HEK293T (cell line): ENCODE data around the gene AP5B1.

Experiments
- CTCF ChIA-PET: fragments of 350-600 bp; formaldehyde crosslinking; extraction: SDS; loops from one replicate; lab custom pipeline; 2021; ENCODE audit warnings: antibody characterized with exemption, inconsistent platforms; lab: Yijun Ruan, JAX
- POLR2A ChIA-PET: fragments of 350-600 bp; formaldehyde crosslinking; extraction: SDS; loops from one replicate; lab custom pipeline; 2020; ENCODE audit warnings: antibody characterized with exemption, inconsistent platforms; lab: Yijun Ruan, JAX
- DNase-seq: peaks from one replicate; pipeline ENCODE4 v3.0.0; 2012; ENCODE audit warnings: mixed read lengths; ENCODE audit errors: extremely low spot score
- ARNT ChIP-seq: fragments of 450-650 bp; IDR thresholded peaks from 2 replicates; pipeline ENCODE4 v1.6.1; 2017; ENCODE audit warnings: mild to moderate bottlenecking
- BHLHE40 ChIP-seq: fragments of 450-650 bp; IDR thresholded peaks from 2 replicates; pipeline ENCODE4 v1.6.1; 2016; ENCODE audit warnings: mild to moderate bottlenecking, moderate library complexity, borderline replicate concordance
- CTBP1 ChIP-seq: fragments of 450-650 bp; IDR thresholded peaks from 2 replicates; pipeline ENCODE4 v1.6.1; 2016; ENCODE audit warnings: borderline replicate concordance
- ELF4 ChIP-seq: fragments of 450-650 bp; IDR thresholded peaks from 2 replicates; pipeline ENCODE4 v1.6.1; 2017; ENCODE audit warnings: antibody characterized with exemption
- FOXA1 ChIP-seq: fragments of 450-650 bp; IDR thresholded peaks from 2 replicates; pipeline ENCODE4 v1.6.1; 2016; ENCODE audit warnings: mild to moderate bottlenecking
- FOXK2 ChIP-seq: fragments of 450-650 bp; IDR thresholded peaks from 2 replicates; pipeline ENCODE4 v1.6.1; 2016; ENCODE audit warnings: mild to moderate bottlenecking
- FOXM1 ChIP-seq: fragments of 450-650 bp; IDR thresholded peaks from 2 replicates; pipeline ENCODE4 v1.6.1; 2017; ENCODE audit warnings: mild to moderate bottlenecking, borderline replicate concordance
- HDGF ChIP-seq: fragments of 450-650 bp; IDR thresholded peaks from 2 replicates; pipeline ENCODE4 v1.6.1; 2017; ENCODE audit warnings: antibody characterized with exemption, borderline replicate concordance
- L3MBTL2 ChIP-seq: fragments of 450-650 bp; conservative IDR thresholded peaks from 2 replicates; pipeline ENCODE4 v1.6.1; 2016; ENCODE audit warnings: mild to moderate bottlenecking
- NFRKB ChIP-seq: fragments of 450-650 bp; IDR thresholded peaks from 2 replicates; pipeline ENCODE4 v1.6.1; 2016; ENCODE audit warnings: mild to moderate bottlenecking, moderate library complexity
- SP1 ChIP-seq: fragments of 450-650 bp; IDR thresholded peaks from 2 replicates; pipeline ENCODE4 v1.6.1; 2017
- SUZ12 ChIP-seq: fragments of 450-650 bp; IDR thresholded peaks from 2 replicates; pipeline ENCODE4 v1.6.1; 2016; ENCODE audit warnings: mild to moderate bottlenecking
- TARDBP ChIP-seq: fragments of 450-650 bp; IDR thresholded peaks from 2 replicates; pipeline ENCODE4 v1.6.1; 2016
- ZNF384 ChIP-seq: fragments of 450-650 bp; IDR thresholded peaks from 2 replicates; pipeline ENCODE4 v1.6.1; 2016
- TF ChIP-seq, protein P1 (sequence below): fragments of 450-650 bp; IDR thresholded peaks from 2 replicates; pipeline ENCODE4 v1.6.1; 2016

AP5B1 gene

DNA sequence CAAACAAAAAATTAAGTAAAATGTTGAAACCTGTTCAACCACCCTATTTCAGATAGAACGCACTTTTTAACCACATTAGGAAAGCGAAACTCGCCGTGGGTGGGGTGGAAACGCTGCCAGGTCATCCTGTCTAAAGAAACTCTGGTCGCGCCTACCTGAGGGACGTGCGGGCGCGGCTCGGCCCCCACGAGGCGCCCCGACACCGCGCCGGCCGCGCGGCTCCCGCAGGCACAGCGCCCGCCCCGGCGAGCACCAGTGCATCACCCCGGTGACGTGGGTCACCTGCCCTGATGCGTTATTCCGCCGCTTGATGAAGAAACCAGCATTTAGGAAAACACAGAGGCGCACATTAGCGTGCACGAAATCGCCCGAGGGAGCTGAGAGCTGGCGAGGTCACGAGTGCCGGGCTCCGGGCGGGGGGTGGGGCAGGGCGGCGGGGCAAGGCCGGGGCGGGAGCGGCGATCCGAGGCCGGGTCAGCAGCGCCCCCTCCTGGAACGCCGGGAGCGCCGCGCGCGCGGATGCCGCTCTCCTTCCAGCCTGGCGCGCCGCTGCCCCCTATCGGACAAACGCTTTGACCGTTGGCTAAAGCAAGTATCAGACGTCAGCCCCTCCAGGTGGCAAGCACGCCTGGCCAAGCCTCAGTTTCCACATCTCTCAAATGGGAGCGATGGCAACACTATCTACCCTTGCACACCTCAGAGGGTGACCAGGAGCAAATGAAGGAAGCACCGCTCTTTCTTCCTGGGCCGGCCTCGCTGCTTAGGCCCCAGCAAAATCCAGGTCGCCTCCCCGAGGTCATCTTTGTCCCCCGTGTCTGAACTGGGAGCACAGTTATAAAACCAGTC, 37.3 kb upstream of the AP5B1 start:
- ChIA-PET POLR2A (interaction anchor here (0.6 to 3.4 kb wide), 9 partner anchors 11 to 136 kb away, joined by 3 to 27 read pairs (median 4); partner anchors contain the start of genes CCDC85B, KAT5 and RNASEH2C), CTCF (interaction anchor here (0.5 to 3.7 kb wide), 9 partner anchors 9 to 106 kb away, joined by 3 to 15 read pairs (median 4); partner anchors contain the start of genes AP5B1, KAT5 and MUS81)
- peak; percentile 96 for DNase-seq
- TF ChIP-seq FOXM1, result peak; percentile 67; the same call in 1 of the 2 replicates
- no peak for TF ChIP-seq SP1
- no peak for TF ChIP-seq L3MBTL2
- TF ChIP-seq ARNT, result peak; percentile 53; the same call in 1 of the 2 replicates
- no peak for TF ChIP-seq FOXA1

DNA sequence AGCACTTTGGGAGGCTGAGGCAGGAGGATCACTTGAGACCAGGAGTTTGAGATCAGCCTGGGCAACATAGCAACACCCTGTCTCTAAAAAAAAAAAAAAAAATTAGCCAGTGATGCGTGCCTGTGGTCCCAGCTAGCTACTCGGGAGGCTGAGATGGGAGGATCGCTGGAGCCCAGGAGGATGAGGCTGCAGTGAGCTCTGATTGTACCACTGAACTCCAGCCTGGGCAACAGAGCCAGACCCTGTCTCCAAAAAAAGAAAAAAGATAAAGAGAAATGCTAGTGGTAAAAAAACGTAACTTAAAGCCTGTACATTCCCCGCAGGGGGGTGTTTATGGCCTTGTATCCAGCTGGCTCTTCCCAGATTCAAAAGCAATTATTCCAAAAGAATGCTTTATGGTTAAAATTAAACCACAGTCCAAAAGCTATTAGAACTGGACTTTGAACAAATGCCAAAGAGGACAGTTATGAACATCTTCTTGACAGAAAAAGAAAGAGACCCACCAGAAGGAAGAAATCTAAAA, 36.6 kb upstream of the AP5B1 start:
- POLR2A ChIA-PET, result interaction anchor here (0.6 to 3.4 kb wide), 7 partner anchors 29 to 137 kb away, joined by 3 to 27 read pairs (median 4); partner anchors contain the start of genes KAT5 and RNASEH2C

DNA sequence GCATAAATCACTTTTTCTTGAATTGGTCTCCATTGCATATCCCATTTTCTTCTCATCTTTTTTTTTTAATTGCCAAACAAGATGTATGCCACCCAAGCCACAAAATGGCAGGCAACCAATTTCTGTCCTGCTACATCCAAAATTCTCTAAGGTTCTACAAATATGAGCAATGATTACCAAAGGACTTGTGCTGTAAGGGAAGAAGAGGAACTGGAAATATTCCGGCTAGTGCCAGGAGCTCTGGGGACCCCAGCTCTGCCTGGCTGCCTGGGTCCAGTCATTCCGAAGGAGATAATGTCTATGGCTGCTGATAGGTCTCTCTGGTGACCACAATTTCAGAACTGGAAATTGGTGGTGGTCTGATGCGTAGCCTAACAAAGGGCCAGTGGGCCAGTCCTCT, 35.9 kb upstream of the AP5B1 start:
- ChIA-PET CTCF (interaction anchor here (1.0 to 3.7 kb wide), 4 partner anchors 36 to 105 kb away, joined by 4 to 15 read pairs (median 4); partner anchors contain the start of genes AP5B1, KAT5 and MUS81), POLR2A (interaction anchor here (1.0 to 3.4 kb wide), 5 partner anchors 37 to 105 kb away, joined by 4 to 27 read pairs (median 8); partner anchors contain the start of genes KAT5 and RNASEH2C)
- TF ChIP-seq ZNF384 (no peak), SUZ12 (no peak), TARDBP (no peak), BHLHE40 (no peak), FOXA1 (no peak), CTBP1 (no peak), ARNT (no peak), NFRKB (no peak), L3MBTL2 (no peak), ELF4 (no peak), FOXK2 (no peak)
- TF ChIP-seq, protein P1, sequence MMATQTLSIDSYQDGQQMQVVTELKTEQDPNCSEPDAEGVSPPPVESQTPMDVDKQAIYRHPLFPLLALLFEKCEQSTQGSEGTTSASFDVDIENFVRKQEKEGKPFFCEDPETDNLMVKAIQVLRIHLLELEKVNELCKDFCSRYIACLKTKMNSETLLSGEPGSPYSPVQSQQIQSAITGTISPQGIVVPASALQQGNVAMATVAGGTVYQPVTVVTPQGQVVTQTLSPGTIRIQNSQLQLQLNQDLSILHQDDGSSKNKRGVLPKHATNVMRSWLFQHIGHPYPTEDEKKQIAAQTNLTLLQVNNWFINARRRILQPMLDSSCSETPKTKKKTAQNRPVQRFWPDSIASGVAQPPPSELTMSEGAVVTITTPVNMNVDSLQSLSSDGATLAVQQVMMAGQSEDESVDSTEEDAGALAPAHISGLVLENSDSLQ, result no peak
- no peak for DNase-seq

More for the DNA sequence above, 36.6 kb upstream of the AP5B1 start:
- DNase-seq, result no peak
- CTCF ChIA-PET, result interaction anchor here (1.1 to 3.7 kb wide), 5 partner anchors 33 to 106 kb away, joined by 3 to 15 read pairs (median 5); partner anchors contain the start of genes AP5B1, KAT5 and MUS81
- TF ChIP-seq ZNF384 (peak; percentile 74), FOXK2 (no peak), TARDBP (no peak), HDGF (no peak), BHLHE40 (no peak), CTBP1 (no peak), FOXM1 (no peak)
- TF ChIP-seq, protein P1, result no peak

DNA sequence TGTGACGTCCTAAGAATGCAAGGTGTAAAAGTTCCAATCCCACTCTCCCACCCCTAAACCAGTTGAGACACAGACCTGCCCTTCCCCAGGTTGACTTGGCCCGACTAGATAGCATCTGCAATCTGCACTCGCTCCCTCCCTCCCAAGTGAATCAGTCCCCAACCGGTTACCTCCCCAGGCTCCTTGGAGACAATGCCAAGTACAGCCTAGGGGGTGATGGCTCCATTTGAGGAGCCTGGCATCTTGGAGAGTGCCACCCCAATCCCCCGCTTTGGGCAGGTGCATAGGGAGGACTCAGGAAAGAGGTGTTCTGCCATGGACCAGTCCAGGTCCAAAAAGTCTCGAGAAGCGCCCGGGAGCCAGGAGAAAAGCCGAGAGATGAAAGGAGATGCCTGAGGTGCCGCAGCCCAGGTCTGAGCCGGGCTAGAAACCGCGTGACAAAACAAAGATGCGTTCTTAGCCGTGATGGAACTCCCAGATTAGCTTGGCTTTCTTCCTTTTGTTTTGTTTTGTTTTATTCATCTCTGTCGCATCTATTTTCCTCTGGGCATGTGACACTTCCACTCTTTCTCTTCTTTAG, 34.3 kb upstream of the AP5B1 start:
- POLR2A ChIA-PET, result interaction anchor here (3.4 kb wide), 1 partner anchor 95 kb away, joined by 15 read pairs; the partner anchor contains the start of gene RNASEH2C
- DNase-seq, result no peak
- CTCF ChIA-PET, result interaction anchor here (3.7 kb wide), 1 partner anchor 35 kb away, joined by 15 read pairs; the partner anchor contains the start of gene AP5B1
- TF ChIP-seq ELF4 (no peak), TARDBP (no peak)

DNA sequence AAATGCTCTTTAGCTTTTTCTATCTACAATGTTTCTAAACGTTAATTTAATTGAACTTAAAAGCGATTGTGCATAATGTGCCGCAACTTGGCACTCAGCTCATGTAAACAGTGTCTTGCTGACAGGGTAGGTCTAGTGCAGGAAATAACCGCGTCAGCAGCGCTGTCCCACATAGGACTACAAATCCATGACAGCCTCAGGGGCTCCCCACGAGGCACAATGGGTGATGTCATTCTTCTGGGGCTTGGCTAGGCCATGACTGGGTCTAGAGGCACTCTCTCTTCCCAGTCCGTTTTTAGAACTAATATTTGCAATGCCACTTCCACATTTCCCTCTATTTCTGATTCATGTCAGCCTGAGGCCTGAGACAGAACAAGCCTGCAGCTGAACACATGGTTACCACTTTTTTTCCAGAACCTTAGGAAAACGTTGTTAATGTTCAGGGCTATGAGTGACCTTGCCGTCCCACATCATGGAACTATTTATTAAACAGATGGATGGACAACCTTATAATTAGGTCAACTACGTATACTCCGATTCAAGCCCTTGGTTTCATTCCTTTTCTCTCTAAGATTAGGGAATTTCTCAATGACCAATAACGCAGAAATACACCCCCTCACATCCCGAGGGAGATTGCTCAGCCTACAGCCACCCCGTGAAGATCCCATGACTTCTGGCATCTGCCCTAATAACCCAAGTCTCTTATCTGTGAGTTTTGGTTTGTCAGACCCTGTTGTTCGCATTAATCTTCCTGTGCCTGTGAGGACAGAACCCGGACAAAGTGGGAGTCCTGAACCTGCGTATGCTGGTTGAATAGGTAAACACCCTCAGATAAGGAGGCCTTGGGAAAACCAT, 33.6 kb upstream of the AP5B1 start:
- DNase-seq, result no peak
- POLR2A ChIA-PET, result interaction anchor here (1.4 to 2.7 kb wide), 2 partner anchors 35 to 44 kb away, joined by 3 to 7 read pairs; no protein-coding TSS in a partner anchor
- CTCF ChIA-PET, result interaction anchor here (1.7 to 3.7 kb wide), 2 partner anchors 34 kb away, joined by 6 to 15 read pairs; partner anchors contain the start of gene AP5B1
- TF ChIP-seq CTBP1 (no peak), FOXK2 (no peak), BHLHE40 (no peak), ARNT (no peak), SP1 (no peak), NFRKB (no peak), ELF4 (no peak), TARDBP (no peak), HDGF (no peak), SUZ12 (no peak)
